HepG2 (cell line): ENCODE data around the gene REEP6. TPM values are rescaled to one million over a fixed set of nuclear protein-coding genes. Genes with fewer than 3 reads are reported as not detected.

Source experiments
- ATF5 ChIP-seq: sonication (generic); formaldehyde crosslinking; IDR thresholded peaks from 2 replicates; pipeline ENCODE4 v1.4.0; 2020; ENCODE audit warnings: mild to moderate bottlenecking, low read depth, missing genetic modification reagents
- CBX1 ChIP-seq: IDR thresholded peaks from one replicate; pipeline ENCODE4 v1.6.1; 2016; ENCODE audit warnings: antibody characterized with exemption, low read depth
- DMTF1 ChIP-seq: sonication (generic); formaldehyde crosslinking; IDR thresholded peaks from 2 replicates; pipeline ENCODE4 v1.4.0; 2020; ENCODE audit warnings: mild to moderate bottlenecking, missing genetic modification reagents
- HCFC1 ChIP-seq: fragments of 150-350 bp; IDR thresholded peaks from 2 replicates; pipeline ENCODE4 v1.6.1; 2014; ENCODE audit warnings: low read depth, low read length
- HMGA1 ChIP-seq: sonication (generic); formaldehyde crosslinking; conservative IDR thresholded peaks from 2 replicates; pipeline ENCODE4 v1.4.0; 2020; ENCODE audit warnings: missing genetic modification reagents
- ISX ChIP-seq: sonication (generic); formaldehyde crosslinking; conservative IDR thresholded peaks from 2 replicates; pipeline ENCODE4 v1.5.0; 2020; ENCODE audit warnings: missing genetic modification reagents
- JUNB ChIP-seq: sonication (generic); formaldehyde crosslinking; IDR thresholded peaks from 2 replicates; pipeline ENCODE4 v1.8.0; 2022; ENCODE audit warnings: missing genetic modification reagents, mild to moderate bottlenecking, borderline replicate concordance
- NFYC ChIP-seq: IDR thresholded peaks from 2 replicates; pipeline ENCODE4 v1.6.1; 2016; ENCODE audit warnings: missing genetic modification reagents, missing compliant biosample characterization
- SAP130 ChIP-seq: IDR thresholded peaks from 2 replicates; pipeline ENCODE4 v1.6.1; 2016; ENCODE audit warnings: low read depth
- SIN3B ChIP-seq: fragments of 150-350 bp; IDR thresholded peaks from 2 replicates; pipeline ENCODE4 v1.6.1; 2014; ENCODE audit warnings: low read length
- ZBTB1 ChIP-seq: sonication (generic); formaldehyde crosslinking; IDR thresholded peaks from 2 replicates; pipeline ENCODE4 v1.4.0; 2020; ENCODE audit warnings: missing genetic modification reagents, borderline replicate concordance
- ZBTB8A ChIP-seq: sonication (generic); formaldehyde crosslinking; IDR thresholded peaks from 2 replicates; pipeline ENCODE4 v1.4.0; 2020; ENCODE audit warnings: mild to moderate bottlenecking, low read depth, missing genetic modification reagents, borderline replicate concordance
- ZFP36L1 ChIP-seq: sonication (generic); formaldehyde crosslinking; IDR thresholded peaks from 2 replicates; pipeline ENCODE4 v1.8.0; 2022; ENCODE audit warnings: mild to moderate bottlenecking, missing genetic modification reagents, moderate library complexity
- ZMYM4 ChIP-seq: sonication (generic); formaldehyde crosslinking; IDR thresholded peaks from 2 replicates; pipeline ENCODE4 v1.8.1; 2023; ENCODE audit warnings: mild to moderate bottlenecking, missing genetic modification reagents
- ZNF20 ChIP-seq: sonication (generic); formaldehyde crosslinking; IDR thresholded peaks from 2 replicates; pipeline ENCODE4 v1.4.0; 2020; ENCODE audit warnings: mild to moderate bottlenecking, moderate library complexity, missing genetic modification reagents
- ZNF329 ChIP-seq: sonication (generic); formaldehyde crosslinking; IDR thresholded peaks from 2 replicates; pipeline ENCODE4 v1.9.0; 2021; ENCODE audit warnings: low read depth, mild to moderate bottlenecking, missing genetic modification reagents
- ZNF441 ChIP-seq: sonication (generic); formaldehyde crosslinking; IDR thresholded peaks from 2 replicates; pipeline ENCODE4 v1.7.0; 2021; ENCODE audit warnings: missing genetic modification reagents, borderline replicate concordance
- ZNF460 ChIP-seq: sonication (generic); formaldehyde crosslinking; IDR thresholded peaks from 2 replicates; pipeline ENCODE4 v1.5.1; 2020; ENCODE audit warnings: missing genetic modification reagents, mild to moderate bottlenecking, borderline replicate concordance
- ZNF552 ChIP-seq: sonication (generic); formaldehyde crosslinking; IDR thresholded peaks from 2 replicates; pipeline ENCODE4 v1.9.0; 2022; ENCODE audit warnings: missing genetic modification reagents, mild to moderate bottlenecking, borderline replicate concordance
- ZNF777 ChIP-seq: sonication (generic); formaldehyde crosslinking; IDR thresholded peaks from 2 replicates; pipeline ENCODE4 v1.4.0; 2020; ENCODE audit warnings: missing genetic modification reagents
- ZSCAN29 ChIP-seq: sonication (generic); formaldehyde crosslinking; conservative IDR thresholded peaks from 2 replicates; pipeline ENCODE4 v1.4.0; 2020; ENCODE audit warnings: mild to moderate bottlenecking, missing genetic modification reagents
- polyA plus RNA-seq, 8 experiments: library from polyadenylated mRNA; depleted of rRNA in 3 of 8; stranded (reverse) in 7 of 8; unstranded in 1 of 8; fragments of >200 nt; fragmentation: Illumina TruSeq in 4 of 8; extraction: Trizol in 4 of 8; gene quantifications; 2 replicates each; pipeline versions ENCODE4 v1.2.1 to v1.2.3, GENCODE V29; 2011 to 2016; ENCODE audit warnings: low read depth in 4 of 8, missing spikeins in 1 of 8, mixed read lengths in 1 of 8; ENCODE audit not compliant: insufficient read depth in 1 of 8
- total RNA-seq, 5 experiments: library from RNA; depleted of rRNA; stranded (reverse); fragments of >200 nt; fragmentation: Illumina TruSeq; extraction: Trizol; gene quantifications; 2 replicates each; pipeline ENCODE4 v1.2.3, GENCODE V29; 2016; ENCODE audit warnings: low read depth in 1 of 5
- TF ChIP-seq, protein P1 (sequence below): sonication (generic); formaldehyde crosslinking; IDR thresholded peaks from 2 replicates; pipeline ENCODE4 v1.5.0; 2020; ENCODE audit warnings: missing genetic modification reagents
- TF ChIP-seq, protein P2 (sequence below): sonication (generic); formaldehyde crosslinking; IDR thresholded peaks from 2 replicates; pipeline ENCODE4 v1.4.0; 2020; ENCODE audit warnings: missing genetic modification reagents, mild to moderate bottlenecking, borderline replicate concordance
- TF ChIP-seq, protein P3 (sequence below): sonication (generic); formaldehyde crosslinking; IDR thresholded peaks from 2 replicates; pipeline ENCODE4 v1.5.1; 2020; ENCODE audit warnings: missing genetic modification reagents, mild to moderate bottlenecking, borderline replicate concordance

The REEP6 gene
- total and polyA plus RNA-seq, 2 of the 13 experiments (the other 11 are each of a cell fraction or from before 2014, with no cell fraction given), result 10.0 to 28.8 TPM

GRCh38 chr19:1445185-1445931 is 45.6 kb upstream of the REEP6 start (continued):
- TF ChIP-seq DMTF1 (CRISPR knock-in tag) (no peak), ZFP36L1 (no peak), ZNF777 (peak; percentile 57; the same call in 1 of the 2 replicates), ZBTB1 (CRISPR knock-in tag) (no peak), SAP130 (CRISPR knock-in tag) (peak; percentile 69; the same call in 1 of the 2 replicates), ZNF552 (CRISPR knock-in tag) (no peak), SIN3B (no peak), ZSCAN29 (CRISPR knock-in tag) (peak; percentile 58; the same call in 1 of the 2 replicates), NFYC (CRISPR knock-in tag) (no peak), ZNF460 (no peak), HMGA1 (CRISPR knock-in tag) (no peak), ZNF20 (CRISPR knock-in tag) (no peak), JUNB (CRISPR knock-in tag) (no peak), ZNF329 (CRISPR knock-in tag) (no peak), CBX1 (no peak), ISX (CRISPR knock-in tag) (no peak), ZBTB8A (no peak), ATF5 (CRISPR knock-in tag) (no peak), ZNF441 (CRISPR knock-in tag) (peak; percentile 74; the same call in 1 of the 2 replicates), HCFC1 (no peak), ZMYM4 (peak; percentile 49; the same call in 1 of the 2 replicates)
- TF ChIP-seq, protein P1, sequence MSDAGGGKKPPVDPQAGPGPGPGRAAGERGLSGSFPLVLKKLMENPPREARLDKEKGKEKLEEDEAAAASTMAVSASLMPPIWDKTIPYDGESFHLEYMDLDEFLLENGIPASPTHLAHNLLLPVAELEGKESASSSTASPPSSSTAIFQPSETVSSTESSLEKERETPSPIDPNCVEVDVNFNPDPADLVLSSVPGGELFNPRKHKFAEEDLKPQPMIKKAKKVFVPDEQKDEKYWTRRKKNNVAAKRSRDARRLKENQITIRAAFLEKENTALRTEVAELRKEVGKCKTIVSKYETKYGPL (CRISPR knock-in tag), result no peak
- TF ChIP-seq, protein P2, sequence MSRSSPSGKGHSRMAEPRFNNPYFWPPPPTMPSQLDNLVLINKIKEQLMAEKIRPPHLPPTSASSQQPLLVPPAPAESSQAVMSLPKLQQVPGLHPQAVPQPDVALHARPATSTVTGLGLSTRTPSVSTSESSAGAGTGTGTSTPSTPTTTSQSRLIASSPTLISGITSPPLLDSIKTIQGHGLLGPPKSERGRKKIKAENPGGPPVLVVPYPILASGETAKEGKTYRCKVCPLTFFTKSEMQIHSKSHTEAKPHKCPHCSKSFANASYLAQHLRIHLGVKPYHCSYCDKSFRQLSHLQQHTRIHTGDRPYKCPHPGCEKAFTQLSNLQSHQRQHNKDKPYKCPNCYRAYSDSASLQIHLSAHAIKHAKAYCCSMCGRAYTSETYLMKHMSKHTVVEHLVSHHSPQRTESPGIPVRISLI (CRISPR knock-in tag), result no peak
- TF ChIP-seq, protein P3, sequence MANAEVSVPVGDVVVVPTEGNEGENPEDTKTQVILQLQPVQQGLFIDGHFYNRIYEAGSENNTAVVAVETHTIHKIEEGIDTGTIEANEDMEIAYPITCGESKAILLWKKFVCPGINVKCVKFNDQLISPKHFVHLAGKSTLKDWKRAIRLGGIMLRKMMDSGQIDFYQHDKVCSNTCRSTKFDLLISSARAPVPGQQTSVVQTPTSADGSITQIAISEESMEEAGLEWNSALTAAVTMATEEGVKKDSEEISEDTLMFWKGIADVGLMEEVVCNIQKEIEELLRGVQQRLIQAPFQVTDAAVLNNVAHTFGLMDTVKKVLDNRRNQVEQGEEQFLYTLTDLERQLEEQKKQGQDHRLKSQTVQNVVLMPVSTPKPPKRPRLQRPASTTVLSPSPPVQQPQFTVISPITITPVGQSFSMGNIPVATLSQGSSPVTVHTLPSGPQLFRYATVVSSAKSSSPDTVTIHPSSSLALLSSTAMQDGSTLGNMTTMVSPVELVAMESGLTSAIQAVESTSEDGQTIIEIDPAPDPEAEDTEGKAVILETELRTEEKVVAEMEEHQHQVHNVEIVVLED (CRISPR knock-in tag), result no peak; the same call in 1 of the 2 replicates
